ENCODE results near the gene KIAA0753. TPM values are rescaled to one million over a fixed set of nuclear protein-coding genes. Genes with fewer than 3 reads are reported as not detected.

The KIAA0753 gene
- total and polyA plus RNA-seq, 9 of the 15 experiments (the other 6 are each of a cell fraction or from before 2014, with no cell fraction given) = 2.0 to 9.0 (median 6.9) TPM

DNA sequence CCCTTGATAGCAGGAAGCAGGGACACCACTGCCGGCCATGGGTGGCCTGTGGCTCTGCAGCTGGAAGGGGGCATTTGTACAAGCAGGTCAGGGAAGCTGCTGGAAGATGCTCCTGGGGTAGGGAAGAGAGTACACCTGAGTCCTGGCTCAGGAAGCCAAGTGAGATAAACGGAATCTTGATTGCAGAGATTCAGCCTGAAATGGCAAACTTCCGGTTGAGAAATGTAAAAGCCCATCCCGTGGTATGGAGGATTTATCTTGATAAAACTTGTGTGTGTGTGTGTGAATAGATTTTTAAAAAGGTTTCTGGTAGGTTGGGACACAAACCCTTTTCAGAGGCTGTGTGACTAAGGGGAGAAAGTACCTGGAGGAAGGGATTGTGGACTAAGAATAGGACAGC is 40.7 kb upstream of the KIAA0753 start:
- H3K27me3 ChIP-seq (ENCODE audit: control insufficient read depth in 2 of 2, insufficient read depth in 2 of 2, low read length in 2 of 2) = peaks cover 11 to 44% of the 10 kb centered on the region in 2 experiments; a peak in 4 of 5 replicates
- ChIA-PET CTCF (ENCODE audit: low intra/inter-chr PET ratio) (no interaction called here), POLR2A (no interaction called here)
- H3K9me3 ChIP-seq (replicated peaks; ENCODE audit: control insufficient read depth, insufficient read depth, low read depth, low read length) = no peaks in the 10 kb centered on the region
- 6% methylated on average over 3 of the region's 4 CpGs for WGBS (ENCODE audit: insufficient coverage, low coverage, missing lambda C conversion rate)
- H3K4me2 ChIP-seq (ENCODE audit: insufficient read depth, low read length) = no peak overlapping the region
- no peaks in the 10 kb centered on the region for H3K79me2 ChIP-seq (ENCODE audit: control insufficient read depth, insufficient read depth, low read length)
- H3K9me1 ChIP-seq (ENCODE audit: control insufficient read depth, insufficient read depth, low read length) = no peaks in the 10 kb centered on the region
- H3K4me1 ChIP-seq (replicated peaks in 1 of 2; ENCODE audit: control insufficient read depth in 2 of 2, insufficient read depth in 2 of 2, low read length in 2 of 2) = no peaks in the 10 kb centered on the region
- no peak overlapping the region for H2AFZ ChIP-seq (ENCODE audit: low read depth, low read length)
- ATAC-seq (no peak), DNase-seq (ENCODE audit: extremely low read depth in 1 of 4, low spot score in 3 of 4) (no peak), FAIRE-seq (no peak)
- no TSS peak for BruUV-seq (replicated peaks)
- in situ Hi-C loops (cut with MboI) = no loop called here
- no peak overlapping the region for H3K9ac ChIP-seq (ENCODE audit: insufficient read depth in 1 of 2, low read depth in 2 of 2, low read length in 2 of 2)
- no peak overlapping the region for H3K4me3 ChIP-seq
- TF ChIP-seq SRF (CRISPR knock-in tag; IDR thresholded peaks at IDR 0.05) (peak in 1 of 2 experiments; percentile 50; a peak in 1 of 4 replicates), HMG20B (CRISPR knock-in tag; IDR thresholded peaks at IDR 0.05) (no peak)
- no peaks in the 10 kb centered on the region for H4K20me1 ChIP-seq (replicated peaks; ENCODE audit: control insufficient read depth, insufficient read depth, low read length)
- intact Hi-C loops (cut with micrococcal nuclease) = no loop called here
- H3K27ac ChIP-seq (ENCODE audit: extremely low read depth, low read depth, low read length) = no peak overlapping the region
- H3K36me3 ChIP-seq (ENCODE audit: control insufficient read depth, insufficient read depth, low read length) = no peaks in the 10 kb centered on the region

DNA sequence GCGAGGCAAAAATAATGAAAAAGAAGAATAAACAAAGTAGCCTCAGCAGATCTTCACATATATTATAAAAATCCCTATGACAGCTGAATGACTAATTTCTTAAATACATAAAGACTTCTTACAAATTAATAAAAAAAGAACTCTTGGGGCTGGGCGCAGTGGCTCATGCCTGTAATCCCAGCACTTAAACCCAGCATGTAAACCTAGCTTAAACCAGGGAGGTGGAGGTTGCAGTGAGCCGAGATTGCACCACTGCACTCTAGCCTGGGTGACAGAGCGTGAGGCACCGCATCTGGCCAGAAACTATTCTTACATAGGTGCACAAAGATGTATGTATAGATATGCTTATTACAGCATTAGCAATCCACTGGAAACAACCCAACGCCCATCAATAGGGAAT is 38.7 kb upstream of the KIAA0753 start:
- Histone ChIP-seq H3K9me1 (ENCODE audit: control insufficient read depth, insufficient read depth, low read length) (no peaks in the 10 kb centered on the region), H3K79me2 (ENCODE audit: control insufficient read depth, insufficient read depth, low read length) (no peaks in the 10 kb centered on the region), H3K27ac (ENCODE audit: extremely low read depth, low read depth, low read length) (no peak overlapping the region), H2AFZ (ENCODE audit: low read depth, low read length) (no peak overlapping the region), H4K20me1 (replicated peaks; ENCODE audit: control insufficient read depth, insufficient read depth, low read length) (no peaks in the 10 kb centered on the region), H3K4me1 (replicated peaks in 1 of 2; ENCODE audit: control insufficient read depth in 2 of 2, insufficient read depth in 2 of 2, low read length in 2 of 2) (no peaks in the 10 kb centered on the region; a peak in 1 of 5 replicates), H3K9ac (ENCODE audit: insufficient read depth in 1 of 2, low read depth in 2 of 2, low read length in 2 of 2) (no peak overlapping the region), H3K4me2 (ENCODE audit: insufficient read depth, low read length) (no peak overlapping the region), H3K9me3 (replicated peaks; ENCODE audit: control insufficient read depth, insufficient read depth, low read depth, low read length) (no peaks in the 10 kb centered on the region), H3K27me3 (ENCODE audit: control insufficient read depth in 2 of 2, insufficient read depth in 2 of 2, low read length in 2 of 2) (peaks cover 11 to 46% of the 10 kb centered on the region in 2 experiments; a peak in 4 of 5 replicates), H3K4me3 (no peak overlapping the region), H3K36me3 (ENCODE audit: control insufficient read depth, insufficient read depth, low read length) (no peaks in the 10 kb centered on the region)
- ChIA-PET CTCF (ENCODE audit: low intra/inter-chr PET ratio) (no interaction called here), POLR2A (no interaction called here)
- 8% methylated on average over 6 of the region's 6 CpGs for WGBS (ENCODE audit: insufficient coverage, low coverage, missing lambda C conversion rate)
- TF ChIP-seq GABPB2 (CRISPR knock-in tag; conservative IDR thresholded peaks at IDR 0.05) (no peak), MBD2 (IDR thresholded peaks at IDR 0.05; ENCODE audit: borderline replicate concordance, low read depth) (no peak), SMARCE1 (IDR thresholded peaks at IDR 0.05) (no peak), ZNF586 (CRISPR knock-in tag; conservative IDR thresholded peaks at IDR 0.05) (no peak), MAFF (IDR thresholded peaks at IDR 0.05; ENCODE audit: low read length) (no peak)
- TF ChIP-seq, protein P1, sequence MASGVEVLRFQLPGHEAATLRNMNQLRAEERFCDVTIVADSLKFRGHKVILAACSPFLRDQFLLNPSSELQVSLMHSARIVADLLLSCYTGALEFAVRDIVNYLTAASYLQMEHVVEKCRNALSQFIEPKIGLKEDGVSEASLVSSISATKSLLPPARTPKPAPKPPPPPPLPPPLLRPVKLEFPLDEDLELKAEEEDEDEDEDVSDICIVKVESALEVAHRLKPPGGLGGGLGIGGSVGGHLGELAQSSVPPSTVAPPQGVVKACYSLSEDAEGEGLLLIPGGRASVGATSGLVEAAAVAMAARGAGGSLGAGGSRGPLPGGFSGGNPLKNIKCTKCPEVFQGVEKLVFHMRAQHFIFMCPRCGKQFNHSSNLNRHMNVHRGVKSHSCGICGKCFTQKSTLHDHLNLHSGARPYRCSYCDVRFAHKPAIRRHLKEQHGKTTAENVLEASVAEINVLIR (CRISPR knock-in tag; IDR thresholded peaks at IDR 0.05) = no peak
- TF ChIP-seq, protein P2, sequence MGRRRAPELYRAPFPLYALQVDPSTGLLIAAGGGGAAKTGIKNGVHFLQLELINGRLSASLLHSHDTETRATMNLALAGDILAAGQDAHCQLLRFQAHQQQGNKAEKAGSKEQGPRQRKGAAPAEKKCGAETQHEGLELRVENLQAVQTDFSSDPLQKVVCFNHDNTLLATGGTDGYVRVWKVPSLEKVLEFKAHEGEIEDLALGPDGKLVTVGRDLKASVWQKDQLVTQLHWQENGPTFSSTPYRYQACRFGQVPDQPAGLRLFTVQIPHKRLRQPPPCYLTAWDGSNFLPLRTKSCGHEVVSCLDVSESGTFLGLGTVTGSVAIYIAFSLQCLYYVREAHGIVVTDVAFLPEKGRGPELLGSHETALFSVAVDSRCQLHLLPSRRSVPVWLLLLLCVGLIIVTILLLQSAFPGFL (CRISPR knock-in tag; IDR thresholded peaks at IDR 0.05) = no peak
- DNase-seq (ENCODE audit: extremely low read depth in 1 of 4, low spot score in 3 of 4) = no peak
- in situ Hi-C loops (cut with MboI) (no loop called here), intact Hi-C loops (cut with micrococcal nuclease) (no loop called here)
- BruUV-seq (replicated peaks) = no TSS peak
- ATAC-seq = no peak
- no peak for FAIRE-seq

Data from K562 (cell line).